GM12891 (cell line): Measurements from ENCODE around the gene EML4.

ENCODE experiments used
- PAX5 ChIP-seq: IDR thresholded peaks from 2 replicates; pipeline ENCODE4 v1.6.1; 2011; ENCODE audit warnings: low read length, moderate library complexity, mild to moderate bottlenecking; ENCODE audit not compliant: insufficient read depth, severe bottlenecking
- POLR2A ChIP-seq: IDR thresholded peaks from 2 replicates; pipeline ENCODE4 v1.6.1; 2011; ENCODE audit warnings: low read depth, low read length, control low read depth
- POLR2AphosphoS5 ChIP-seq: IDR thresholded peaks from 2 replicates; pipeline ENCODE4 v1.6.1; 2011; ENCODE audit warnings: low read depth, low read length, control low read depth
- POU2F2 ChIP-seq: IDR thresholded peaks from 2 replicates; pipeline ENCODE4 v1.6.1; 2011; ENCODE audit warnings: low read depth, mild to moderate bottlenecking, control low read depth, low read length, moderate library complexity
- SPI1 ChIP-seq: IDR thresholded peaks from 2 replicates; pipeline ENCODE4 v1.6.1; 2011; ENCODE audit warnings: low read depth, low read length, control low read depth
- TAF1 ChIP-seq: IDR thresholded peaks from 2 replicates; pipeline ENCODE4 v1.6.1; 2011; ENCODE audit warnings: low read depth, low read length, control low read depth

- TF ChIP-seq POLR2A = no peak
- TF ChIP-seq POLR2AphosphoS5 = no peak
- TF ChIP-seq SPI1 = no peak
- no peak for TF ChIP-seq TAF1
- TF ChIP-seq POU2F2 = no peak
- TF ChIP-seq PAX5 = no peak
Observed at GRCh38 chr2:42296226-42296625, 127.1 kb downstream of the EML4 start.
